ENCODE data around the gene MATN4. TPM values are rescaled to one million over a fixed set of nuclear protein-coding genes. Genes with fewer than 3 reads are reported as not detected.

MATN4 gene
- polyA plus RNA-seq, 6 donors from 2014 or later, result not detected

- peaks cover 42 to 81% (median 80%) of the 10 kb centered on the region in 3 donors for H3K27me3 Mint-ChIP-seq
- ATAC-seq (ENCODE audit: low read depth in 2 of 2) (no peak), DNase-seq (no peak)
- H3K4me1 Mint-ChIP-seq, result peaks cover 0 to 6% (median 5%) of the 10 kb centered on the region in 3 donors
- H3K36me3 Mint-ChIP-seq, result no peaks in the 10 kb centered on the region
- H3K27ac Mint-ChIP-seq, result peak overlapping the region in 2 of 6 donors; percentile 39 to 51
- H3K9me3 Mint-ChIP-seq, result peaks cover 0 to 2% (median 0%) of the 10 kb centered on the region in 7 donors
- no peak overlapping the region for H3K4me3 Mint-ChIP-seq
Measured at GRCh38 chr20:45303586-45304463, 4.3 kb downstream of the MATN4 start.

GRCh38 chr20:45301824-45302271 is 6.3 kb downstream of the MATN4 start:
- H3K9me3 Mint-ChIP-seq, result peaks cover 0 to 2% (median 0%) of the 10 kb centered on the region in 7 donors
- H3K4me1 Mint-ChIP-seq, result peaks cover 0 to 2% (median 0%) of the 10 kb centered on the region in 3 donors
- H3K36me3 Mint-ChIP-seq, result no peaks in the 10 kb centered on the region
- H3K27me3 Mint-ChIP-seq, result peaks cover 54 to 79% (median 78%) of the 10 kb centered on the region in 3 donors
- no peak for ATAC-seq (ENCODE audit: low read depth in 2 of 2)
- H3K4me3 Mint-ChIP-seq, result no peak overlapping the region
- DNase-seq, result no peak
- peak overlapping the region in 1 of 6 donors; percentile 15 for H3K27ac Mint-ChIP-seq

DNA sequence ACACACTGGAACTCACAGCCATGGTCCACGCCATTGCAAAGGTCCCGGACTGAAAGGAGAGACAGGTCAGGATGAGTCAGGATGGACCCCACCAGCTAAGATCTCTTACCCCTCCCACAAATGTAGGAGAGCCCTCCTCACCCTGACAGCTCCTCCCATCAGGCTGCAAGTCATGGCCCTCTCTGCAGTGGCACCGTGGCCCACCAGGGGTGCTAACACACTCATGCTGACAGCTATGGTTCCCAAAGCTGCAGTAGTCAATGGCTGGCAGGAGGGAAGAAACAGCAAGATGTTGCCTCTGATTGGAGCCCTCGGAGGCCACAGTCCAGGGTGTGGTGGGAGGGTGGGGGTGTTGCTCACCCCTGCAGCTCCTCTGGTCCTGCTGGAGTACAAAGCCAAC is 7.1 kb downstream of the MATN4 start:
- Mint-ChIP-seq H3K27ac (no peak overlapping the region), H3K27me3 (peaks cover 56 to 87% (median 85%) of the 10 kb centered on the region in 3 donors), H3K4me3 (no peak overlapping the region), H3K4me1 (peaks cover 0 to under 1% (median 0%) of the 10 kb centered on the region in 3 donors), H3K36me3 (no peaks in the 10 kb centered on the region), H3K9me3 (peaks cover 0 to 2% (median 0%) of the 10 kb centered on the region in 7 donors)
- no peak for DNase-seq
- peak; percentile 72 to 73 for ATAC-seq (ENCODE audit: low read depth in 2 of 2)

DNA sequence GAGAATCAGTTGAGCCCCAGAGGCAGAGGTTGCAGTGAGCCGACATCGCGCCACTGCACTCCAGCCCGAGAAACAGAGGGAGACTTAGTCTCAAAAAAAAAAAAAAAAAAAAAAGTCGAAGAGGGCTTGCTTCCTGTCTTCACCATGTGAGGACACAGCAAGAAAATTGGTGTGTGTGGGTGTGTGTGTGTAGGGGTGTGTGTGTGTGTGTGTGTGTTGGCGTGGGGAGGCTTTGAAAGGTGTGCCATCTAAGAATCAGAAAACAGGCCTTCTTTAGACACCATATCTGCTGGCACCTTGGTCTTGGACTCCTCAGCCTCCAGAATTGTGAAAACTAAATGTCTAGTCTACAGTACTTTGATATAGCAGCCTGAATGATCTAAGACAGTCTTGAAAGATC is 8.3 kb downstream of the MATN4 start:
- H3K4me3 Mint-ChIP-seq, result no peak overlapping the region
- H3K27me3 Mint-ChIP-seq, result peaks cover 52 to 88% (median 78%) of the 10 kb centered on the region in 3 donors
- H3K4me1 Mint-ChIP-seq, result no peaks in the 10 kb centered on the region
- DNase-seq (no peak), ATAC-seq (ENCODE audit: low read depth in 2 of 2) (no peak)
- H3K27ac Mint-ChIP-seq, result no peak overlapping the region
- no peaks in the 10 kb centered on the region for H3K36me3 Mint-ChIP-seq
- H3K9me3 Mint-ChIP-seq, result peaks cover 0 to 2% (median 0%) of the 10 kb centered on the region in 7 donors

DNA sequence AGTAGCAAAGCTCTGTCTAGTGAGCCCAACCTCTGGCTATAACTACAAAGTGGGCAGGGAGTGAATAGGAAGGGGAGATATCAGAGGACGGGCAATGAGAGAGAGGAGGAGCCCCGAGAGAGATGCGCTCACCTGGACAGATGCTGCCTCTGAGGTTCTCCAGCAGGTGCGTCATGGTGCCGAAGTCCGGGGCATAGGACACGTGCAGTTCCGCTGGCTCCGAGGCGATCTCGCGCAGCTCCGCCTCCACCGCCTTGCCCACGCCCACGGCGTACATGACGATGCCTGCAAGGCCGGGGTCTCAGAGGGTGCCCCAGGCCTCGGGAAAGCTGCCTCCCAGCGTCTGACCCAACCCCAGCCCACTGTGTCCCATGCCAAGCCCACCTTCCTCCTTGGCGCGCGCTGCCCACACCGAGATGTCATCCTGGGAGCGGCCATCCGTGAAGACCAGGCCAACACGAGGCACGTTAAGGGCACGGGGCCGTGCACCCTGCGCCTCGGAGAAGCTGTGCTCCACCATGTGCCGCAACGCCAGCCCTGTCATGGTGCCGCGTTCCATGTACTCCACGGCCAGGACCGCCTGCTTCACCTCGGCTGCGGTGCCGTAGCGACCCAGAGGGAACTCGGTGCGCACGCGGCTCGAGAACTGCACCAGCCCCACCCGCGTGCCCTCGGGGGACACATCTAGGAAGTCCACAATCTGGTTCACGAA is 10.2 kb downstream of the MATN4 start:
- ATAC-seq (ENCODE audit: low read depth in 2 of 2), result no peak
- no peaks in the 10 kb centered on the region for H3K9me3 Mint-ChIP-seq
- no peak overlapping the region for H3K27ac Mint-ChIP-seq
- H3K4me1 Mint-ChIP-seq, result peaks cover 5 to 9% (median 8%) of the 10 kb centered on the region in 3 donors
- H3K36me3 Mint-ChIP-seq, result no peaks in the 10 kb centered on the region
- no peak overlapping the region for H3K4me3 Mint-ChIP-seq
- DNase-seq, result no peak
- peaks cover 47 to 87% (median 61%) of the 10 kb centered on the region in 3 donors for H3K27me3 Mint-ChIP-seq

- Mint-ChIP-seq H3K36me3 (no peaks in the 10 kb centered on the region), H3K27ac (peak overlapping the region in 1 of 6 donors; percentile 80), H3K4me3 (peak overlapping the region in 2 of 8 donors; percentile 16 to 28), H3K9me3 (no peaks in the 10 kb centered on the region), H3K4me1 (peaks cover 19 to 23% (median 22%) of the 10 kb centered on the region in 3 donors), H3K27me3 (peaks cover 42 to 77% (median 54%) of the 10 kb centered on the region in 3 donors)
- ATAC-seq (ENCODE audit: low read depth in 2 of 2), result no peak
- no peak for DNase-seq
Measured at GRCh38 chr20:45294659-45295058, 13.4 kb downstream of the MATN4 start.

- ATAC-seq (ENCODE audit: low read depth in 2 of 2), result no peak
- Mint-ChIP-seq H3K27me3 (peaks cover 40 to 75% (median 53%) of the 10 kb centered on the region in 3 donors), H3K4me1 (peaks cover 19 to 23% (median 22%) of the 10 kb centered on the region in 3 donors), H3K27ac (no peak overlapping the region), H3K4me3 (peak overlapping the region; percentile 72 to 89 (median 86)), H3K9me3 (no peaks in the 10 kb centered on the region), H3K36me3 (no peaks in the 10 kb centered on the region)
- no peak for DNase-seq
Measured at GRCh38 chr20:45294003-45294368, 14.1 kb downstream of the MATN4 start.

- ATAC-seq (ENCODE audit: low read depth in 2 of 2) (peak; percentile 84 to 86), DNase-seq (peak; percentile 72)
- Mint-ChIP-seq H3K4me1 (peaks cover 19 to 23% (median 22%) of the 10 kb centered on the region in 3 donors), H3K4me3 (peak overlapping the region; percentile 72 to 89 (median 86)), H3K27me3 (peaks cover 40 to 76% (median 49%) of the 10 kb centered on the region in 3 donors), H3K36me3 (no peaks in the 10 kb centered on the region), H3K9me3 (no peaks in the 10 kb centered on the region), H3K27ac (peak overlapping the region in 2 of 6 donors; percentile 47 to 78)
Measured at GRCh38 chr20:45293041-45294002, 14.8 kb downstream of the MATN4 start.

DNA sequence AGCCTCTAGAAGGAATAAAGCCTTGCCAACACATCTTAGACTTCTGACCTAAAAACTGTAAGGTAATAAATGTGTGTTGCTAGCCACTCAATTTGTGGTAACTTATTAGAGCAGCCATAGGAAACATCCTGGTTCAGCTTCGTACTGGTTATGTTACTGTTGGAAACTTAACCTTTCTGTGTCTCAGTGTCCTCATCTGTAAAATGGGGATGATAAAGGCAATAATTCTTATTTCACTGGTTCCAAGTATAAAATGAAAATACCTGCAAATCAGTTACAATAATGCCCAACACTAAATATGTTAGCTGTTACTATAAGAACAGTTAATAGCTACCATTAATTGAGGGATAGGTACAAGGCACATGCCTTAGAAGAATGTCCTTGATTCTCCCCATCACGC is 15.8 kb downstream of the MATN4 start:
- ATAC-seq (ENCODE audit: low read depth in 2 of 2) (no peak), DNase-seq (no peak)
- peaks cover 19 to 23% (median 22%) of the 10 kb centered on the region in 3 donors for H3K4me1 Mint-ChIP-seq
- no peaks in the 10 kb centered on the region for H3K36me3 Mint-ChIP-seq
- peak overlapping the region in 5 of 8 donors; percentile 47 to 88 (median 76) for H3K4me3 Mint-ChIP-seq
- peak overlapping the region in 1 of 6 donors; percentile 47 for H3K27ac Mint-ChIP-seq
- peaks cover 42 to 69% (median 48%) of the 10 kb centered on the region in 3 donors for H3K27me3 Mint-ChIP-seq
- no peaks in the 10 kb centered on the region for H3K9me3 Mint-ChIP-seq

GRCh38 chr20:45291526-45291925 is 16.6 kb downstream of the MATN4 start:
- Mint-ChIP-seq H3K9me3 (no peaks in the 10 kb centered on the region), H3K4me3 (peak overlapping the region in 3 of 8 donors; percentile 2 to 76 (median 48)), H3K27ac (no peak overlapping the region), H3K4me1 (peaks cover 19 to 23% (median 22%) of the 10 kb centered on the region in 3 donors), H3K27me3 (peaks cover 43 to 69% (median 45%) of the 10 kb centered on the region in 3 donors), H3K36me3 (no peaks in the 10 kb centered on the region)
- ATAC-seq (ENCODE audit: low read depth in 2 of 2) (no peak), DNase-seq (no peak)

- Mint-ChIP-seq H3K27me3 (peaks cover 38 to 63% (median 39%) of the 10 kb centered on the region in 3 donors), H3K27ac (peak overlapping the region in 1 of 6 donors; percentile 54), H3K4me3 (peak overlapping the region in 1 of 8 donors; percentile 8), H3K9me3 (no peaks in the 10 kb centered on the region), H3K36me3 (no peaks in the 10 kb centered on the region), H3K4me1 (peaks cover 19 to 23% (median 22%) of the 10 kb centered on the region in 3 donors)
- peak; percentile 50 for DNase-seq
- ATAC-seq (ENCODE audit: low read depth in 2 of 2), result peak; percentile 31 to 45
Measured at GRCh38 chr20:45290677-45291355, 17.3 kb downstream of the MATN4 start.
